ENCODE measurements around the gene CEPT1.

Gene CEPT1

GRCh38 chr1:111147948-111148347, 7.9 kb downstream of the CEPT1 start:
- no peak for DNase-seq

- DNase-seq: no peak
These were observed 8.4 kb downstream of the CEPT1 start for GRCh38 chr1:111148376-111148881.

- no peak for DNase-seq
These were observed 11.8 kb downstream of the CEPT1 start for GRCh38 chr1:111151838-111152237.

- no peak for DNase-seq
These were observed 14.3 kb downstream of the CEPT1 start for GRCh38 chr1:111154021-111154999.

GRCh38 chr1:111157431-111157830, 17.4 kb downstream of the CEPT1 start:
- no peak for DNase-seq

- DNase-seq: no peak
These were observed 21.9 kb downstream of the CEPT1 start for GRCh38 chr1:111161843-111162487.

GRCh38 chr1:111162488-111162880, 22.5 kb downstream of the CEPT1 start:
- no peak for DNase-seq

- DNase-seq: no peak
These were observed 23.3 kb downstream of the CEPT1 start for GRCh38 chr1:111163363-111163762.

GRCh38 chr1:111164151-111164550, 24.1 kb downstream of the CEPT1 start:
- no peak for DNase-seq

GRCh38 chr1:111172463-111172862, 32.4 kb downstream of the CEPT1 start:
- no peak for DNase-seq

GRCh38 chr1:111174070-111174469, 34.0 kb downstream of the CEPT1 start:
- DNase-seq: no peak

GRCh38 chr1:111175349-111175748, 35.3 kb downstream of the CEPT1 start:
- DNase-seq: no peak

- DNase-seq: no peak
These were observed 36.7 kb downstream of the CEPT1 start for GRCh38 chr1:111176678-111177077.

- no peak for DNase-seq
These were observed 40.0 kb downstream of the CEPT1 start for GRCh38 chr1:111179968-111180533.

- no peak for DNase-seq
These were observed 42.0 kb downstream of the CEPT1 start for GRCh38 chr1:111182052-111182451.

GRCh38 chr1:111183308-111184069, 43.5 kb downstream of the CEPT1 start:
- DNase-seq: no peak

- no peak for DNase-seq
These were observed 44.6 kb downstream of the CEPT1 start for GRCh38 chr1:111184663-111185062.

- DNase-seq: no peak
These were observed 51.0 kb downstream of the CEPT1 start for GRCh38 chr1:111190931-111191451.

- no peak for DNase-seq
These were observed 51.5 kb downstream of the CEPT1 start for GRCh38 chr1:111191496-111191895.

GRCh38 chr1:111192074-111192473, 52.1 kb downstream of the CEPT1 start:
- DNase-seq: no peak

GRCh38 chr1:111192658-111193519, 52.9 kb downstream of the CEPT1 start:
- DNase-seq: no peak

Measured in 8988T (cell line).